ENCODE data around the gene PEX26. TPM values are rescaled to one million over a fixed set of nuclear protein-coding genes. Genes with fewer than 3 reads are reported as not detected.

Gene PEX26
- polyA plus RNA-seq, 1 donor from 2014 or later = 30.2 TPM

DNA sequence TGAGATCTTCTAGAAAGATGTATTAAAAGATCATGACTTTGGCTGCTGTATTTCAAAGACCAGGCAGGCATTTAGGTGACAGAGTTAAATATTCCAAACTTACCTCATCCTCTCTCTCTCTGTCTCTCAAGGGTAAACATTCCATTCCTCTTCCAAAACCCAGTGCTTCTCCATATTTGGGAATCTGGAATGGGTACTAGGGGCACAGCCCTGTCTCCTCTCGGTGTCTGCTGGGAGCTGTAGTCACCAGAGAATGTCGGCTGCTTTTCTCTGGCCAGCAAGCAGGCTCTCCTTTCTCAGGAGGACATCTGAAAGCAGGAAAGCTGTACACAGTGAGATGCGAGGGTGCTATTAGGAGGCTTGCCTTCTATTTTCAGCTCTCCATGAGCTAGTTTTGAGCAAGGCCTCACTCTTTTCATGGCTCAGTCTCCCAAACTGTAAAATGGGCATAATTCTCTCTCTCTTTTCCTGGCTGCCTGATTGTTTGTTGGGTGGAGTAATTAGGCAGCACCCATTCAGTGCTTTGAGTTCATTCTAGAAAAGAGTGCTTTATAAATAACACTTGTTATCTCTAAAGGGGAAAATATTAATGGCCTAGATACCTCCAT is 9.3 kb upstream of the PEX26 start:
- Histone ChIP-seq H2AFZ (ENCODE audit: low read depth, low read length) (no peak overlapping the region), H3K27me3 (ENCODE audit: insufficient read depth, low read depth, low read length) (no peaks in the 10 kb centered on the region), H3K4me3 (ENCODE audit: low read length) (no peak overlapping the region), H3K9me2 (ENCODE audit: insufficient read depth, low read length) (no peaks in the 10 kb centered on the region), H3F3A (ENCODE audit: insufficient read depth, low read length, poor library complexity, severe bottlenecking) (no peaks in the 10 kb centered on the region), H3K9ac (ENCODE audit: low read length) (no peak overlapping the region), H4K20me1 (ENCODE audit: insufficient read depth) (no peaks in the 10 kb centered on the region), H3K4me2 (ENCODE audit: low read length) (no peak overlapping the region), H3K27ac (ENCODE audit: low read length) (no peak overlapping the region), H3K79me2 (replicated peaks; ENCODE audit: insufficient read depth, low read length) (no peaks in the 10 kb centered on the region), H3K9me3 (ENCODE audit: low read length) (no peaks in the 10 kb centered on the region), H3K36me3 (ENCODE audit: insufficient read depth, low read length) (no peaks in the 10 kb centered on the region)
- TF ChIP-seq MXI1 (conservative IDR thresholded peaks at IDR 0.05; ENCODE audit: poor library complexity, severe bottlenecking) (no peak), RAD21 (conservative IDR thresholded peaks at IDR 0.05) (no peak), EZH2 (IDR thresholded peaks at IDR 0.05; ENCODE audit: borderline replicate concordance, insufficient read depth, low read length, poor library complexity, severe bottlenecking) (no peak), POLR2AphosphoS5 (IDR thresholded peaks at IDR 0.05) (no peak), SMC3 (conservative IDR thresholded peaks at IDR 0.05; ENCODE audit: poor library complexity) (no peak), TAF1 (IDR thresholded peaks at IDR 0.05; ENCODE audit: low read depth) (no peak), EP300 (conservative IDR thresholded peaks at IDR 0.05; ENCODE audit: poor library complexity, severe bottlenecking) (no peak)
- TF ChIP-seq, protein P1, sequence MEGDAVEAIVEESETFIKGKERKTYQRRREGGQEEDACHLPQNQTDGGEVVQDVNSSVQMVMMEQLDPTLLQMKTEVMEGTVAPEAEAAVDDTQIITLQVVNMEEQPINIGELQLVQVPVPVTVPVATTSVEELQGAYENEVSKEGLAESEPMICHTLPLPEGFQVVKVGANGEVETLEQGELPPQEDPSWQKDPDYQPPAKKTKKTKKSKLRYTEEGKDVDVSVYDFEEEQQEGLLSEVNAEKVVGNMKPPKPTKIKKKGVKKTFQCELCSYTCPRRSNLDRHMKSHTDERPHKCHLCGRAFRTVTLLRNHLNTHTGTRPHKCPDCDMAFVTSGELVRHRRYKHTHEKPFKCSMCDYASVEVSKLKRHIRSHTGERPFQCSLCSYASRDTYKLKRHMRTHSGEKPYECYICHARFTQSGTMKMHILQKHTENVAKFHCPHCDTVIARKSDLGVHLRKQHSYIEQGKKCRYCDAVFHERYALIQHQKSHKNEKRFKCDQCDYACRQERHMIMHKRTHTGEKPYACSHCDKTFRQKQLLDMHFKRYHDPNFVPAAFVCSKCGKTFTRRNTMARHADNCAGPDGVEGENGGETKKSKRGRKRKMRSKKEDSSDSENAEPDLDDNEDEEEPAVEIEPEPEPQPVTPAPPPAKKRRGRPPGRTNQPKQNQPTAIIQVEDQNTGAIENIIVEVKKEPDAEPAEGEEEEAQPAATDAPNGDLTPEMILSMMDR (IDR thresholded peaks at IDR 0.05; ENCODE audit: poor library complexity, severe bottlenecking) = no peak

DNA sequence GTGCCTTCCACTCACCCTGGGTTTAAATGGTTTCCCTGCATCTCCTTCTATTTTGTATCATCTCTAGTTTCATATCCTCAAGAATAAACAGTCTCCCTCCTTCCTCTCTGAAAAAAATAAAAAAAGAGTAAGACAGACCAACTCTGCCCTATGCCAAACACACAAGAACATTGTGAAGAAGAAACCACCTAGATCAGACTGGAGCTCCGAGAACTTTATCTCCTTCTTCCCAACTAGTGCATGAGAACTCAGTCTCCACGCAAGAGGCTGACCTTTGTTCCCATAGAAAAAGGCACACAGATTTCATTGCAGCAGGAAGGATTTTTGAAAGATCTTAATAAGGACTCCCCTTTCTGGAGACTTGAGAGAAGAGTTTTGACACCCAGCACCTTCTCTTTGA is 8.7 kb upstream of the PEX26 start:
- no peak overlapping the region for H2AFZ ChIP-seq (ENCODE audit: low read depth, low read length)
- no peak overlapping the region for H3K4me3 ChIP-seq (ENCODE audit: low read length)
- no peaks in the 10 kb centered on the region for H3K9me3 ChIP-seq (ENCODE audit: low read length)
- no peaks in the 10 kb centered on the region for H3F3A ChIP-seq (ENCODE audit: insufficient read depth, low read length, poor library complexity, severe bottlenecking)
- TF ChIP-seq EZH2 (IDR thresholded peaks at IDR 0.05; ENCODE audit: borderline replicate concordance, insufficient read depth, low read length, poor library complexity, severe bottlenecking) = no peak
- TF ChIP-seq, protein P1 (IDR thresholded peaks at IDR 0.05; ENCODE audit: poor library complexity, severe bottlenecking) = no peak
- TF ChIP-seq, protein P2, sequence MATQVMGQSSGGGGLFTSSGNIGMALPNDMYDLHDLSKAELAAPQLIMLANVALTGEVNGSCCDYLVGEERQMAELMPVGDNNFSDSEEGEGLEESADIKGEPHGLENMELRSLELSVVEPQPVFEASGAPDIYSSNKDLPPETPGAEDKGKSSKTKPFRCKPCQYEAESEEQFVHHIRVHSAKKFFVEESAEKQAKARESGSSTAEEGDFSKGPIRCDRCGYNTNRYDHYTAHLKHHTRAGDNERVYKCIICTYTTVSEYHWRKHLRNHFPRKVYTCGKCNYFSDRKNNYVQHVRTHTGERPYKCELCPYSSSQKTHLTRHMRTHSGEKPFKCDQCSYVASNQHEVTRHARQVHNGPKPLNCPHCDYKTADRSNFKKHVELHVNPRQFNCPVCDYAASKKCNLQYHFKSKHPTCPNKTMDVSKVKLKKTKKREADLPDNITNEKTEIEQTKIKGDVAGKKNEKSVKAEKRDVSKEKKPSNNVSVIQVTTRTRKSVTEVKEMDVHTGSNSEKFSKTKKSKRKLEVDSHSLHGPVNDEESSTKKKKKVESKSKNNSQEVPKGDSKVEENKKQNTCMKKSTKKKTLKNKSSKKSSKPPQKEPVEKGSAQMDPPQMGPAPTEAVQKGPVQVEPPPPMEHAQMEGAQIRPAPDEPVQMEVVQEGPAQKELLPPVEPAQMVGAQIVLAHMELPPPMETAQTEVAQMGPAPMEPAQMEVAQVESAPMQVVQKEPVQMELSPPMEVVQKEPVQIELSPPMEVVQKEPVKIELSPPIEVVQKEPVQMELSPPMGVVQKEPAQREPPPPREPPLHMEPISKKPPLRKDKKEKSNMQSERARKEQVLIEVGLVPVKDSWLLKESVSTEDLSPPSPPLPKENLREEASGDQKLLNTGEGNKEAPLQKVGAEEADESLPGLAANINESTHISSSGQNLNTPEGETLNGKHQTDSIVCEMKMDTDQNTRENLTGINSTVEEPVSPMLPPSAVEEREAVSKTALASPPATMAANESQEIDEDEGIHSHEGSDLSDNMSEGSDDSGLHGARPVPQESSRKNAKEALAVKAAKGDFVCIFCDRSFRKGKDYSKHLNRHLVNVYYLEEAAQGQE (IDR thresholded peaks at IDR 0.05; ENCODE audit: borderline replicate concordance) = no peak
- TF ChIP-seq MXI1 (conservative IDR thresholded peaks at IDR 0.05; ENCODE audit: poor library complexity, severe bottlenecking) = no peak
- TF ChIP-seq TAF1 (IDR thresholded peaks at IDR 0.05; ENCODE audit: low read depth) = no peak
- no peak for TF ChIP-seq EP300 (conservative IDR thresholded peaks at IDR 0.05; ENCODE audit: poor library complexity, severe bottlenecking)
- TF ChIP-seq POLR2AphosphoS5 (IDR thresholded peaks at IDR 0.05) = no peak
- no peak for TF ChIP-seq SMC3 (conservative IDR thresholded peaks at IDR 0.05; ENCODE audit: poor library complexity)
- TF ChIP-seq RAD21 (conservative IDR thresholded peaks at IDR 0.05) = no peak
- no peak overlapping the region for H3K9ac ChIP-seq (ENCODE audit: low read length)
- H3K4me2 ChIP-seq (ENCODE audit: low read length) = no peak overlapping the region
- H4K20me1 ChIP-seq (ENCODE audit: insufficient read depth) = no peaks in the 10 kb centered on the region
- no peaks in the 10 kb centered on the region for H3K27me3 ChIP-seq (ENCODE audit: insufficient read depth, low read depth, low read length)
- H3K27ac ChIP-seq (ENCODE audit: low read length) = no peak overlapping the region
- no peaks in the 10 kb centered on the region for H3K9me2 ChIP-seq (ENCODE audit: insufficient read depth, low read length)
- H3K79me2 ChIP-seq (replicated peaks; ENCODE audit: insufficient read depth, low read length) = no peaks in the 10 kb centered on the region
- H3K36me3 ChIP-seq (ENCODE audit: insufficient read depth, low read length) = no peaks in the 10 kb centered on the region

All from neural cell (in vitro differentiated cells).